K562 (cell line): ENCODE data around the gene NIPSNAP2. TPM values are rescaled to one million over a fixed set of nuclear protein-coding genes. Genes with fewer than 3 reads are reported as not detected.
A peak's percentile ranks its signal among the peaks of the same experiment; 100 is the strongest.

Experiments
- ETV1 ChIP-seq: fragments of 450-650 bp; conservative IDR thresholded peaks from 2 replicates; pipeline ENCODE4 v1.6.1; 2016; ENCODE audit warnings: missing genetic modification characterization, control low read depth, low read depth, missing compliant biosample characterization
- GABPB1 ChIP-seq: sonication (generic); formaldehyde crosslinking; IDR thresholded peaks from 2 replicates; pipeline ENCODE4 v1.8.0; 2022; ENCODE audit warnings: mild to moderate bottlenecking, missing genetic modification reagents
- HDAC8 ChIP-seq: fragments of 450-650 bp; IDR thresholded peaks from 2 replicates; pipeline ENCODE4 v1.6.1; 2016; ENCODE audit warnings: mild to moderate bottlenecking, missing genetic modification characterization, moderate library complexity, missing compliant biosample characterization
- MAFK ChIP-seq: IDR thresholded peaks from 2 replicates; pipeline ENCODE4 v1.6.1; 2011; ENCODE audit warnings: low read length, improper control_type of control experiment
- MGA ChIP-seq: fragments of 450-650 bp; IDR thresholded peaks from 2 replicates; pipeline ENCODE4 v1.6.1; 2016; ENCODE audit warnings: mild to moderate bottlenecking, moderate library complexity
- NFRKB ChIP-seq: fragments of 450-650 bp; IDR thresholded peaks from 2 replicates; pipeline ENCODE4 v1.6.1; 2016; ENCODE audit warnings: low read depth
- POLR2A ChIP-seq: fragments of 450-650 bp; conservative IDR thresholded peaks from 2 replicates; pipeline ENCODE4 v1.6.1; 2016
- SMC3 ChIP-seq: conservative IDR thresholded peaks from 2 replicates; pipeline ENCODE4 v1.6.1; 2011; ENCODE audit warnings: low read depth, low read length, improper control_type of control experiment; ENCODE audit not compliant: insufficient read depth
- ZBTB7A ChIP-seq: IDR thresholded peaks from 2 replicates; pipeline ENCODE4 v1.6.1; 2011; ENCODE audit warnings: low read depth, mild to moderate bottlenecking, low read length, moderate library complexity, borderline replicate concordance; ENCODE audit not compliant: control insufficient read depth
- polyA plus RNA-seq, 8 experiments: library from polyadenylated mRNA; depleted of rRNA in 4 of 8; stranded (reverse) in 5 of 8; unstranded in 3 of 8; fragments of >200 nt; fragmentation: Nextera tagmentation in 2 of 8; fragmentation: Illumina TruSeq in 1 of 8; extraction: Ambion mirVana in 2 of 8; extraction: Trizol in 1 of 8; gene quantifications; 2 replicates each; pipeline versions ENCODE4 v1.2.1 to v1.2.3, GENCODE V29; 2011 to 2014; ENCODE audit warnings: inconsistent platforms in 1 of 8, missing spikeins in 1 of 8
- total RNA-seq, 7 experiments: library from RNA; depleted of rRNA in 6 of 7; stranded (reverse); fragments of >200 nt in 6 of 7; fragmentation: Illumina TruSeq in 2 of 7; extraction: Trizol in 2 of 7; gene quantifications; 2 replicates each; pipeline versions ENCODE4 v1.2.1 to v1.2.3, GENCODE V29; 2011 to 2021; ENCODE audit warnings: low replicate concordance in 1 of 7
- TF ChIP-seq, protein P1 (sequence below): sonication (generic); formaldehyde crosslinking; IDR thresholded peaks from 2 replicates; pipeline ENCODE4 v1.8.1; 2023; ENCODE audit warnings: mild to moderate bottlenecking, missing genetic modification reagents
- TF ChIP-seq, protein P2 (sequence below): sonication (generic); formaldehyde crosslinking; IDR thresholded peaks from 2 replicates; pipeline ENCODE4 v1.8.0; 2022; ENCODE audit warnings: mild to moderate bottlenecking, missing genetic modification reagents

NIPSNAP2 gene
- total and polyA plus RNA-seq, 9 of the 15 experiments (the other 6 are each of a cell fraction or from before 2014, with no cell fraction given) = 24.9 to 107 (median 53.0) TPM

DNA sequence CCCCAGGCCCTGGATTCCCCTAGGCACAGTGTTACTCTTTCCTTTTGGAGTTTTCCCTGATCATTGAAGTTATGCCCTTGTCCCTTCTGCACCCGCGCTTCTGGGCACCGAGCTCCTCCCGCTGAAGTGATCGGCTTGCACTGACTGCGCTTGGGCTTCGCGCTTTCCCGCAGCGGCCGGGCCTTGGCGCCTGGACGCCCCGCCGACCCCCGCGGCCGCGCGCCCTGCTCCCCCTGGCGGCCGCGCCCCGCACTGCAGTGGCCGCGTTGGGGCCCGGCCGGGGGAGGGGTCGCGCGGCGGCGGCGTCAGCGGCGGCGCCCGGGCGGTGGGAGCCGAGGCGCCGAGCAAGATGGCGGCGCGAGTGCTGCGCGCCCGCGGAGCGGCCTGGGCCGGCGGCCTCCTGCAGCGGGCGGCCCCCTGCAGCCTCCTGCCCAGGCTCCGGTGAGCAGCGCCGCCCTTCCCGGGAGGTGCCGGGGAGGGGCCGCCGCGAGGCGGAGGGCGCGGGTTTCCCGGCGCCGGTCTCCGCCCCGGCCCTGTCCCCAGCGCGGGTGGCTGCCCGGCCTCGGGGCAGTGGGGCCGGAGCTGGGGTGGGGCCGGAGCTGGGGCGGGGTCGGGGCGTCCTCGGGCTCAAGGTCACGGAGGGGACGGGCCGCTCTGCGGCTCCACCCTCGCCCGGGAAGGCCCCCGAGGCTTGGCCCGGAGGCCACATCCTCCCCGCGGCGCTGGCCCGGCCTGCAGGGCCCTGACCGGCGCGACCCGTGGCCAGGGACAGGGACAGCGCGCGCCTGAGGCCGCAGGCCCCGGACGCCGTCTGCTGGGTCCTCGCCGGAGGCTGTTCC lies at the start of gene NIPSNAP2 (continued):
- TF ChIP-seq MGA (peak; percentile 56), MAFK (no peak), SMC3 (0 out of 2 replicates have a peak, but pooled peaks have one; percentile 8), NFRKB (no peak), HDAC8 (tag) (no peak), ETV1 (tag) (no peak), POLR2A (peak; percentile 74; the same call in 1 of the 2 replicates), GABPB1 (no peak), ZBTB7A (peak; percentile 98)
- TF ChIP-seq, protein P1, sequence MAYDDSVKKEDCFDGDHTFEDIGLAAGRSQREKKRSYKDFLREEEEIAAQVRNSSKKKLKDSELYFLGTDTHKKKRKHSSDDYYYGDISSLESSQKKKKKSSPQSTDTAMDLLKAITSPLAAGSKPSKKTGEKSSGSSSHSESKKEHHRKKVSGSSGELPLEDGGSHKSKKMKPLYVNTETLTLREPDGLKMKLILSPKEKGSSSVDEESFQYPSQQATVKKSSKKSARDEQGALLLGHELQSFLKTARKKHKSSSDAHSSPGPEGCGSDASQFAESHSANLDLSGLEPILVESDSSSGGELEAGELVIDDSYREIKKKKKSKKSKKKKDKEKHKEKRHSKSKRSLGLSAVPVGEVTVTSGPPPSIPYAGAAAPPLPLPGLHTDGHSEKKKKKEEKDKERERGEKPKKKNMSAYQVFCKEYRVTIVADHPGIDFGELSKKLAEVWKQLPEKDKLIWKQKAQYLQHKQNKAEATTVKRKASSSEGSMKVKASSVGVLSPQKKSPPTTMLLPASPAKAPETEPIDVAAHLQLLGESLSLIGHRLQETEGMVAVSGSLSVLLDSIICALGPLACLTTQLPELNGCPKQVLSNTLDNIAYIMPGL (CRISPR knock-in tag) = no peak
- TF ChIP-seq, protein P2, sequence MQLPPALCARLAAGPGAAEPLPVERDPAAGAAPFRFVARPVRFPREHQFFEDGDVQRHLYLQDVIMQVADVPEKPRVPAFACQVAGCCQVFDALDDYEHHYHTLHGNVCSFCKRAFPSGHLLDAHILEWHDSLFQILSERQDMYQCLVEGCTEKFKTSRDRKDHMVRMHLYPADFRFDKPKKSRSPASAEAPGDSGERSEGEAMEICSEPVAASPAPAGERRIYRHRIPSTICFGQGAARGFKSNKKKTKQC (CRISPR knock-in tag) = peak; percentile 42; the same call in 1 of the 2 replicates
